ENCODE data around the gene AGRN. TPM values are rescaled to one million over a fixed set of nuclear protein-coding genes. Genes with fewer than 3 reads are reported as not detected.
"Not testable (repeated sequence)": the region's sequence is repeated elsewhere in the genome, so short reads cannot be mapped to it uniquely, and the experiment has no call there.

The AGRN gene
- total RNA-seq, 1 experiment from 2014 or later = 184 TPM

DNA sequence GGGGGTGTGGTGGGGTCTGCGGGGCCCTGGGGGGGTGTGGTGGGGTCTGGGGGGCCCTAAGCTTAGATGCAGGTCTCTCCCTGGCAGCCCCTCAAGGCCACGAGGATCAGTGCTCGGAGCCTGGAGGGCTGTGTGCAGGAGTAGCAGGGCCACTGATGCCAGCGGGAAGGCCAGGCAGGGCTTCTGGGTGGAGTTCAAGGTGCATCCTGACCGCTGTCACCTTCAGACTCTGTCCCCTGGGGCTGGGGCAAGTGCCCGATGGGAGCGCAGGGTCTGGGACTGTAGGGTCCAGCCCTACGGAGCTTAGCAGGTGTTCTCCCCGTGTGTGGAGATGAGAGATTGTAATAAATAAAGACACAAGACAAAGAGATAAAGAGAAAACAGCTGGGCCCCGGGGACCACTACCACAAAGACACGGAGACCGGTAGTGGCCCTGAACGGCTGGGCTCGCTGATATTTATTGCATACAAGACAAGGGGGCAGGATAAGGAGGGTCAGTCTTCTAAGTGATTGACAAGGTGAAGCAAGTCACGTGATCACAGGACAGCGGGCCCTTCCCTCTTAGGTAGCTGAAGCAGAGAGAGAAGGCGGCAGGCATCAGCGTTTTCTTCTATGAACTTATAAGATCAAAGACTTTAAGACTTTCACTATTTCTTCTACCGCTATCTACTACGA is 45.5 kb downstream of the AGRN start:
- DNase-seq (ENCODE audit: low spot score) = no peak
- POLR2A ChIA-PET = no interaction called here
- Mint-ChIP-seq H3K4me3 (no peak overlapping the region), H3K27me3 (ENCODE audit: low read depth) (peaks cover 29% of the 10 kb centered on the region), H3K27ac (no peak overlapping the region), H3K4me1 (no peaks in the 10 kb centered on the region; the same call in 1 of the 2 replicates), H3K36me3 (no peaks in the 10 kb centered on the region), H3K9me3 (no peaks in the 10 kb centered on the region)
- TF ChIP-seq CREB1 (CRISPR knock-in tag; IDR thresholded peaks at IDR 0.05) (no peak), ZNF138 (CRISPR knock-in tag; conservative IDR thresholded peaks at IDR 0.05) (no peak), JAZF1 (CRISPR knock-in tag; IDR thresholded peaks at IDR 0.05) (no peak), ZNF219 (CRISPR knock-in tag; IDR thresholded peaks at IDR 0.05; ENCODE audit: borderline replicate concordance) (no peak), NFE2L1 (CRISPR knock-in tag; IDR thresholded peaks at IDR 0.05) (no peak), NFATC4 (CRISPR knock-in tag; IDR thresholded peaks at IDR 0.05) (no peak), ATF1 (CRISPR knock-in tag; IDR thresholded peaks at IDR 0.05) (no peak), ETV6 (CRISPR knock-in tag; IDR thresholded peaks at IDR 0.05) (no peak), MXD4 (CRISPR knock-in tag; IDR thresholded peaks at IDR 0.05; ENCODE audit: borderline replicate concordance) (no peak), RELA (CRISPR knock-in tag; IDR thresholded peaks at IDR 0.05; ENCODE audit: borderline replicate concordance) (no peak), SMAD3 (CRISPR knock-in tag; IDR thresholded peaks at IDR 0.05; ENCODE audit: borderline replicate concordance) (no peak), NR1H2 (CRISPR knock-in tag; IDR thresholded peaks at IDR 0.05) (no peak), TEAD4 (CRISPR knock-in tag; IDR thresholded peaks at IDR 0.05) (no peak), HMGA2 (CRISPR knock-in tag; IDR thresholded peaks at IDR 0.05) (no peak), NFYB (CRISPR knock-in tag; conservative IDR thresholded peaks at IDR 0.05; ENCODE audit: low read depth) (no peak)
- TF ChIP-seq, protein P1, sequence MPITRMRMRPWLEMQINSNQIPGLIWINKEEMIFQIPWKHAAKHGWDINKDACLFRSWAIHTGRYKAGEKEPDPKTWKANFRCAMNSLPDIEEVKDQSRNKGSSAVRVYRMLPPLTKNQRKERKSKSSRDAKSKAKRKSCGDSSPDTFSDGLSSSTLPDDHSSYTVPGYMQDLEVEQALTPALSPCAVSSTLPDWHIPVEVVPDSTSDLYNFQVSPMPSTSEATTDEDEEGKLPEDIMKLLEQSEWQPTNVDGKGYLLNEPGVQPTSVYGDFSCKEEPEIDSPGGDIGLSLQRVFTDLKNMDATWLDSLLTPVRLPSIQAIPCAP (CRISPR knock-in tag; IDR thresholded peaks at IDR 0.05) = no peak
- TF ChIP-seq, protein P2, sequence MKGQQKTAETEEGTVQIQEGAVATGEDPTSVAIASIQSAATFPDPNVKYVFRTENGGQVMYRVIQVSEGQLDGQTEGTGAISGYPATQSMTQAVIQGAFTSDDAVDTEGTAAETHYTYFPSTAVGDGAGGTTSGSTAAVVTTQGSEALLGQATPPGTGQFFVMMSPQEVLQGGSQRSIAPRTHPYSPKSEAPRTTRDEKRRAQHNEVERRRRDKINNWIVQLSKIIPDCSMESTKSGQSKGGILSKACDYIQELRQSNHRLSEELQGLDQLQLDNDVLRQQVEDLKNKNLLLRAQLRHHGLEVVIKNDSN (CRISPR knock-in tag; IDR thresholded peaks at IDR 0.05) = no peak
- TF ChIP-seq, protein P3, sequence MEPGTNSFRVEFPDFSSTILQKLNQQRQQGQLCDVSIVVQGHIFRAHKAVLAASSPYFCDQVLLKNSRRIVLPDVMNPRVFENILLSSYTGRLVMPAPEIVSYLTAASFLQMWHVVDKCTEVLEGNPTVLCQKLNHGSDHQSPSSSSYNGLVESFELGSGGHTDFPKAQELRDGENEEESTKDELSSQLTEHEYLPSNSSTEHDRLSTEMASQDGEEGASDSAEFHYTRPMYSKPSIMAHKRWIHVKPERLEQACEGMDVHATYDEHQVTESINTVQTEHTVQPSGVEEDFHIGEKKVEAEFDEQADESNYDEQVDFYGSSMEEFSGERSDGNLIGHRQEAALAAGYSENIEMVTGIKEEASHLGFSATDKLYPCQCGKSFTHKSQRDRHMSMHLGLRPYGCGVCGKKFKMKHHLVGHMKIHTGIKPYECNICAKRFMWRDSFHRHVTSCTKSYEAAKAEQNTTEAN (CRISPR knock-in tag; IDR thresholded peaks at IDR 0.05) = no peak
- TF ChIP-seq, protein P4, sequence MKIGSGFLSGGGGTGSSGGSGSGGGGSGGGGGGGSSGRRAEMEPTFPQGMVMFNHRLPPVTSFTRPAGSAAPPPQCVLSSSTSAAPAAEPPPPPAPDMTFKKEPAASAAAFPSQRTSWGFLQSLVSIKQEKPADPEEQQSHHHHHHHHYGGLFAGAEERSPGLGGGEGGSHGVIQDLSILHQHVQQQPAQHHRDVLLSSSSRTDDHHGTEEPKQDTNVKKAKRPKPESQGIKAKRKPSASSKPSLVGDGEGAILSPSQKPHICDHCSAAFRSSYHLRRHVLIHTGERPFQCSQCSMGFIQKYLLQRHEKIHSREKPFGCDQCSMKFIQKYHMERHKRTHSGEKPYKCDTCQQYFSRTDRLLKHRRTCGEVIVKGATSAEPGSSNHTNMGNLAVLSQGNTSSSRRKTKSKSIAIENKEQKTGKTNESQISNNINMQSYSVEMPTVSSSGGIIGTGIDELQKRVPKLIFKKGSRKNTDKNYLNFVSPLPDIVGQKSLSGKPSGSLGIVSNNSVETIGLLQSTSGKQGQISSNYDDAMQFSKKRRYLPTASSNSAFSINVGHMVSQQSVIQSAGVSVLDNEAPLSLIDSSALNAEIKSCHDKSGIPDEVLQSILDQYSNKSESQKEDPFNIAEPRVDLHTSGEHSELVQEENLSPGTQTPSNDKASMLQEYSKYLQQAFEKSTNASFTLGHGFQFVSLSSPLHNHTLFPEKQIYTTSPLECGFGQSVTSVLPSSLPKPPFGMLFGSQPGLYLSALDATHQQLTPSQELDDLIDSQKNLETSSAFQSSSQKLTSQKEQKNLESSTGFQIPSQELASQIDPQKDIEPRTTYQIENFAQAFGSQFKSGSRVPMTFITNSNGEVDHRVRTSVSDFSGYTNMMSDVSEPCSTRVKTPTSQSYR (CRISPR knock-in tag; IDR thresholded peaks at IDR 0.05) = no peak
- TF ChIP-seq, protein P5, sequence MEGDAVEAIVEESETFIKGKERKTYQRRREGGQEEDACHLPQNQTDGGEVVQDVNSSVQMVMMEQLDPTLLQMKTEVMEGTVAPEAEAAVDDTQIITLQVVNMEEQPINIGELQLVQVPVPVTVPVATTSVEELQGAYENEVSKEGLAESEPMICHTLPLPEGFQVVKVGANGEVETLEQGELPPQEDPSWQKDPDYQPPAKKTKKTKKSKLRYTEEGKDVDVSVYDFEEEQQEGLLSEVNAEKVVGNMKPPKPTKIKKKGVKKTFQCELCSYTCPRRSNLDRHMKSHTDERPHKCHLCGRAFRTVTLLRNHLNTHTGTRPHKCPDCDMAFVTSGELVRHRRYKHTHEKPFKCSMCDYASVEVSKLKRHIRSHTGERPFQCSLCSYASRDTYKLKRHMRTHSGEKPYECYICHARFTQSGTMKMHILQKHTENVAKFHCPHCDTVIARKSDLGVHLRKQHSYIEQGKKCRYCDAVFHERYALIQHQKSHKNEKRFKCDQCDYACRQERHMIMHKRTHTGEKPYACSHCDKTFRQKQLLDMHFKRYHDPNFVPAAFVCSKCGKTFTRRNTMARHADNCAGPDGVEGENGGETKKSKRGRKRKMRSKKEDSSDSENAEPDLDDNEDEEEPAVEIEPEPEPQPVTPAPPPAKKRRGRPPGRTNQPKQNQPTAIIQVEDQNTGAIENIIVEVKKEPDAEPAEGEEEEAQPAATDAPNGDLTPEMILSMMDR (IDR thresholded peaks at IDR 0.05) = no peak
- no peak for ATAC-seq
- CTCF ChIA-PET = interaction anchor here (1.0 to 3.1 kb wide), 2 partner anchors 32 to 98 kb away, joined by 3 to 21 read pairs; partner anchors contain the start of gene PLEKHN1

DNA sequence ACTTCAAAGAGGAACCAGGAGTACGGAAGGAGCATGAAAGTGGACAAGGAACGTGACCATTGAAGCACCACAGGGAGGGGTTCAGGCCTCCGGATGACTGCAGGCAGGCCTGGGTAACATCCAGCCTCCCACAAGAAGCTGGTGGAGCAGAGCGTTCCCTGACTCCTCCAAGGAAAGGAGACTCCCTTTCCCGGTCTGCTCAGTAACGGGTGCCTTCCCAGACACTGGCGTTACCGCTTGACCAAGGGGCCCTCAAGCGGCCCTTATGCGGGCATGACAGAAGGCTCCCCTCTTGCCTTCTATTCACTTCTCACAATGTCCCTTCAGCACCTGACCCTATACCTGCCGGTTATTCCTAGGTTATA is 46.0 kb downstream of the AGRN start:
- H3K36me3 Mint-ChIP-seq; H3K4me1 Mint-ChIP-seq; H3K9me3 Mint-ChIP-seq; ATAC-seq; H3K27ac Mint-ChIP-seq; DNase-seq (ENCODE audit: low spot score); H3K4me3 Mint-ChIP-seq; POLR2A ChIA-PET: not testable (repeated sequence)
- H3K27me3 Mint-ChIP-seq (ENCODE audit: low read depth) = peaks cover 28% of the 10 kb centered on the region
- CTCF ChIA-PET = interaction anchor here (1.0 kb wide), 2 partner anchors 33 to 82 kb away, joined by 3 read pairs; no protein-coding TSS in a partner anchor

Measured in WTC11 (cell line).